Effector CD8-positive, alpha-beta T cell (primary cell): ENCODE measurements around the gene SLC24A3.

ENCODE experiments used
- DNase-seq: peaks from one replicate; lab custom pipeline; 2025; lab: John Stamatoyannopoulos, UW

Gene SLC24A3

GRCh38 chr20:19304886-19305415, 92.5 kb downstream of the SLC24A3 start:
- DNase-seq: no peak

GRCh38 chr20:19308146-19308545, 95.7 kb downstream of the SLC24A3 start:
- no peak for DNase-seq

- no peak for DNase-seq
Measured at GRCh38 chr20:19310541-19310940, 98.1 kb downstream of the SLC24A3 start.

GRCh38 chr20:19313342-19314069, 101.1 kb downstream of the SLC24A3 start:
- DNase-seq: no peak

GRCh38 chr20:19314621-19315020, 102.2 kb downstream of the SLC24A3 start:
- DNase-seq: no peak

- no peak for DNase-seq
Measured at GRCh38 chr20:19317237-19318069, 105.0 kb downstream of the SLC24A3 start.

- DNase-seq: no peak
Measured at GRCh38 chr20:19318610-19319009, 106.2 kb downstream of the SLC24A3 start.

GRCh38 chr20:19320005-19320404, 107.6 kb downstream of the SLC24A3 start:
- no peak for DNase-seq

- DNase-seq: no peak
Measured at GRCh38 chr20:19321176-19321575, 108.7 kb downstream of the SLC24A3 start.

- no peak for DNase-seq
Measured at GRCh38 chr20:19322061-19322985, 109.9 kb downstream of the SLC24A3 start.

GRCh38 chr20:19327401-19327800, 115.0 kb downstream of the SLC24A3 start:
- no peak for DNase-seq

GRCh38 chr20:19328676-19329075, 116.2 kb downstream of the SLC24A3 start:
- no peak for DNase-seq

- DNase-seq: no peak
Measured at GRCh38 chr20:19330038-19330437, 117.6 kb downstream of the SLC24A3 start.

GRCh38 chr20:19330731-19331130, 118.3 kb downstream of the SLC24A3 start:
- no peak for DNase-seq

GRCh38 chr20:19333563-19333962, 121.1 kb downstream of the SLC24A3 start:
- no peak for DNase-seq

- no peak for DNase-seq
Measured at GRCh38 chr20:19335341-19335740, 122.9 kb downstream of the SLC24A3 start.

GRCh38 chr20:19335916-19336315, 123.5 kb downstream of the SLC24A3 start:
- no peak for DNase-seq

GRCh38 chr20:19336631-19337030, 124.2 kb downstream of the SLC24A3 start:
- no peak for DNase-seq

- no peak for DNase-seq
Measured at GRCh38 chr20:19338380-19338779, 125.9 kb downstream of the SLC24A3 start.

GRCh38 chr20:19338960-19339359, 126.5 kb downstream of the SLC24A3 start:
- no peak for DNase-seq

- DNase-seq: no peak
Measured at GRCh38 chr20:19341348-19342053, 129.1 kb downstream of the SLC24A3 start.
